ENCODE data around the gene MIR17HG. TPM values are rescaled to one million over a fixed set of nuclear protein-coding genes. Genes with fewer than 3 reads are reported as not detected.

MIR17HG gene
- total RNA-seq, 1 experiment from 2014 or later = 8.1 TPM

- intact Hi-C loops (cut with micrococcal nuclease) = no loop called here
- H3K27ac Mint-ChIP-seq (ENCODE audit: low read depth, unreplicated experiment) = no peak overlapping the region
- no peak overlapping the region for H3K4me3 Mint-ChIP-seq (ENCODE audit: unreplicated experiment)
- CTCF ChIA-PET = no interaction called here
- H3K27me3 Mint-ChIP-seq (ENCODE audit: insufficient read depth, unreplicated experiment) = peaks cover 97% of the 10 kb centered on the region
- no TSS peak for BruUV-seq (replicated peaks)
- DNase-seq (ENCODE audit: unreplicated experiment) = no peak
- TF ChIP-seq, protein P1, sequence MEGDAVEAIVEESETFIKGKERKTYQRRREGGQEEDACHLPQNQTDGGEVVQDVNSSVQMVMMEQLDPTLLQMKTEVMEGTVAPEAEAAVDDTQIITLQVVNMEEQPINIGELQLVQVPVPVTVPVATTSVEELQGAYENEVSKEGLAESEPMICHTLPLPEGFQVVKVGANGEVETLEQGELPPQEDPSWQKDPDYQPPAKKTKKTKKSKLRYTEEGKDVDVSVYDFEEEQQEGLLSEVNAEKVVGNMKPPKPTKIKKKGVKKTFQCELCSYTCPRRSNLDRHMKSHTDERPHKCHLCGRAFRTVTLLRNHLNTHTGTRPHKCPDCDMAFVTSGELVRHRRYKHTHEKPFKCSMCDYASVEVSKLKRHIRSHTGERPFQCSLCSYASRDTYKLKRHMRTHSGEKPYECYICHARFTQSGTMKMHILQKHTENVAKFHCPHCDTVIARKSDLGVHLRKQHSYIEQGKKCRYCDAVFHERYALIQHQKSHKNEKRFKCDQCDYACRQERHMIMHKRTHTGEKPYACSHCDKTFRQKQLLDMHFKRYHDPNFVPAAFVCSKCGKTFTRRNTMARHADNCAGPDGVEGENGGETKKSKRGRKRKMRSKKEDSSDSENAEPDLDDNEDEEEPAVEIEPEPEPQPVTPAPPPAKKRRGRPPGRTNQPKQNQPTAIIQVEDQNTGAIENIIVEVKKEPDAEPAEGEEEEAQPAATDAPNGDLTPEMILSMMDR (IDR thresholded peaks at IDR 0.05; ENCODE audit: unreplicated experiment) = no peak
- no peaks in the 10 kb centered on the region for H3K36me3 Mint-ChIP-seq (ENCODE audit: insufficient read depth, unreplicated experiment)
- H3K4me1 Mint-ChIP-seq (ENCODE audit: insufficient read depth, unreplicated experiment) = no peaks in the 10 kb centered on the region
- H3K9me3 Mint-ChIP-seq (ENCODE audit: unreplicated experiment) = no peaks in the 10 kb centered on the region
- POLR2A ChIA-PET = no interaction called here
Observed at GRCh38 chr13:91326146-91326545, 21.3 kb upstream of the MIR17HG start.

DNA sequence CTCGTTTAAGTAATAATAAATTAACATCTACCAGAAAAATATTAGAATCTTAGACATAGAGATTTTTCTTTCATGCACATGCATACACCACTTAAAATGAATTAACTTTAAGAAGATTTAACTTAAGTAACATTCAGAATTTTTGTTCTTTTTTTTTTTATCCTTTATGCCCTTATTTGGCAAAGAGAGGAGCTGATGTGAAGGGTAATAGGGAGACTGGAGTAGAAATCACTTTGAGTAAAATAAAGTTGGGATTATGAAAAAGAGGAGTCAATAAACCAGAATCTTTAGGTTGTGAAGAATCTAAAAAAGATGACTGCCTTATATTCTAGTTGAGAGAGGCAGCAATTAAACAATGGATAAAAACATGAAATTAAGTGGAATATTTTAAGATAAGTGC lies 18.8 kb upstream of the MIR17HG start:
- BruUV-seq (replicated peaks) = no TSS peak
- H3K27ac Mint-ChIP-seq (ENCODE audit: low read depth, unreplicated experiment) = no peak overlapping the region
- no peaks in the 10 kb centered on the region for H3K4me1 Mint-ChIP-seq (ENCODE audit: insufficient read depth, unreplicated experiment)
- no peaks in the 10 kb centered on the region for H3K36me3 Mint-ChIP-seq (ENCODE audit: insufficient read depth, unreplicated experiment)
- POLR2A ChIA-PET = no interaction called here
- H3K27me3 Mint-ChIP-seq (ENCODE audit: insufficient read depth, unreplicated experiment) = peaks cover 98% of the 10 kb centered on the region
- CTCF ChIA-PET = no interaction called here
- intact Hi-C loops (cut with micrococcal nuclease) = no loop called here
- H3K4me3 Mint-ChIP-seq (ENCODE audit: unreplicated experiment) = no peak overlapping the region
- no peaks in the 10 kb centered on the region for H3K9me3 Mint-ChIP-seq (ENCODE audit: unreplicated experiment)
- no peak for DNase-seq (ENCODE audit: unreplicated experiment)
- TF ChIP-seq, protein P1 (IDR thresholded peaks at IDR 0.05; ENCODE audit: unreplicated experiment) = no peak

DNA sequence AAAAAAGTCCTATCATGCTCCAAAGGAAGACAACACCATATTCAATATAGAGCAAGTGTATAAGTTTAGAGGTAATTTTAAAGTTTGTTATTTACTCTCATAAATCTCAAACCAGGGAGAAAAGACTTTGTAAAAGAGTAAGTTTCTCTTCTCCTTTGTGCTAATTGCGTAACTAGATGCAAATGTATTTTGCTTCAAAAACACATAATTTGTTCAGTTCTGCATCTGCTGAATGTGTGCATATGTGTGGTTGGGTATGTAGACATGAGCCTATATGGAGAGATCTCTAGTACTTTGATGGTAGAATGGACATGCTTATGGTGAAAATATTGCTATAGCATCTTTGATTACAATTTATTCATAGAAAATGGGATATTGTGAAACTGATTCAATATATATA lies 17.8 kb upstream of the MIR17HG start:
- ChIA-PET POLR2A (no interaction called here), CTCF (no interaction called here)
- H3K4me1 Mint-ChIP-seq (ENCODE audit: insufficient read depth, unreplicated experiment) = no peaks in the 10 kb centered on the region
- no peaks in the 10 kb centered on the region for H3K36me3 Mint-ChIP-seq (ENCODE audit: insufficient read depth, unreplicated experiment)
- intact Hi-C loops (cut with micrococcal nuclease) = no loop called here
- no peak overlapping the region for H3K4me3 Mint-ChIP-seq (ENCODE audit: unreplicated experiment)
- TF ChIP-seq, protein P1 (IDR thresholded peaks at IDR 0.05; ENCODE audit: unreplicated experiment) = no peak
- H3K27ac Mint-ChIP-seq (ENCODE audit: low read depth, unreplicated experiment) = no peak overlapping the region
- H3K27me3 Mint-ChIP-seq (ENCODE audit: insufficient read depth, unreplicated experiment) = peaks cover 100% of the 10 kb centered on the region
- H3K9me3 Mint-ChIP-seq (ENCODE audit: unreplicated experiment) = no peaks in the 10 kb centered on the region
- BruUV-seq (replicated peaks) = no TSS peak
- no peak for DNase-seq (ENCODE audit: unreplicated experiment)

GRCh38 chr13:91331047-91331915 lies 16.2 kb upstream of the MIR17HG start:
- no peak for DNase-seq (ENCODE audit: unreplicated experiment)
- Mint-ChIP-seq H3K4me3 (ENCODE audit: unreplicated experiment) (no peak overlapping the region), H3K4me1 (ENCODE audit: insufficient read depth, unreplicated experiment) (no peaks in the 10 kb centered on the region), H3K27ac (ENCODE audit: low read depth, unreplicated experiment) (no peak overlapping the region), H3K9me3 (ENCODE audit: unreplicated experiment) (no peaks in the 10 kb centered on the region), H3K27me3 (ENCODE audit: insufficient read depth, unreplicated experiment) (peaks cover 100% of the 10 kb centered on the region), H3K36me3 (ENCODE audit: insufficient read depth, unreplicated experiment) (no peaks in the 10 kb centered on the region)
- intact Hi-C loops (cut with micrococcal nuclease) = no loop called here
- ChIA-PET POLR2A (no interaction called here), CTCF (interaction anchor here (1.2 kb wide), 1 partner anchor 302 kb away, joined by 3 read pairs; no protein-coding TSS in a partner anchor)
- TF ChIP-seq, protein P1 (IDR thresholded peaks at IDR 0.05; ENCODE audit: unreplicated experiment) = no peak
- BruUV-seq (replicated peaks) = no TSS peak

All from MCF 10A (cell line).